Effector CD8-positive, alpha-beta T cell (primary cell): Measurements from ENCODE around the gene TREML4.

Source experiments
- DNase-seq: peaks from one replicate; lab custom pipeline; 2025; lab: John Stamatoyannopoulos, UW

The TREML4 gene

DNA sequence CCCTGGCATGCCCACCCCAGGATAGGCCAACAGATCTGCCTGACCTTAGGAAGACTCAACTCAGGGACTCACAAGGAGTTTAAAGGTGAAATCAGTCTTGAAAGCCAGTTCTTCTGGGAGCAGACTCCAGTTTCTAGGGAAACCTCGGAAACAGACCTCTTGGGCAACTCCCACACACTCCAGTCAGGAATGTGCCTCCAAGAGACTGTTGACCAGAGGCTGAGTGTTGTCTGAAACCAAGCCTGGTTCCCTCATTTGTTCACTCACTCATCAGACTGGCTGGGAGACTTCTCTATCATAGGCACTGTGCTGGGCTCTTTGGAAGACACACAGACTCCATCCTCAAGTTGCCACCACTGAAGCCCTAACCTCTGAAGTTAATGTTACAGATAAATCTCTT, 56.6 kb downstream of the TREML4 start:
- no peak for DNase-seq

DNA sequence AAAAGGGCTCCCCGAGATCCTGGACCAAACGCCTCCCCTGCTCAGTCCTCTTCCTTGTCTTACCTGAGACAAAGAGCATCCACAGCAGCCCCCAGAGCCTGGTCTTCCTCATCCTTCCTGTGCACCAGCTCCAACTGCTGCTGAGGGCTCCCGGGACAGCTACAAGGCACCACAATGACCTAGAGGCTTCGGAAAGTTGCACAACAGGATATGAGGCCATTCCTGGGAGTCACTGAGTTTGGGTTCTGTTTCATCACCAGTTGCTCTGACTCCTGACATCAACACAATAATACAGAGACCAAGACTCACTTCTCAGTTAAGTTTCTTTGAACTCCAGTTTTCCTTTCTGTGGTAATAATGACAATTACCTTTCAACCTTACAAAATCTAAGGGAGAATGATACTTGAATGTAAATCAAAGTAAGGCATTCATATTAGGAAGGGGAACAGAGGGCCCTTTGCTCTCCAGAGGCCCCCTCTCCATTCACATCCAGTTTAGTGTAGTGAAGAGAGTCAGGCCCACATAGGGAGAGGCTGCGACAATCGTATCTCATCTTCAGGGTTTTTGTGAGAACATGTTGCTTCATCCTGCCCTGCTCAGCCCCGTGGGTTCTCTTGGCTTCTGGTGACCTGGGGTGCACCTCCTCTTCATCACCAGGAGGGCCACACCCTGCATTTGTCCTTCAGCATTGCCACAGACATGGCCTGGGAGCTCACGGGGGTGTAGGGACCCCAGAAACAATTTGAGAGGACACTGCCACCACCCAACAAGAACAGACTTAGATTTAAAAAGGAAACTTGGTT, 58.6 kb downstream of the TREML4 start, which contains the start of gene TREM1:
TREM1 (minus strand) TSS at position 139 of the 803 bp plus-strand sequence; CDS start at position 112, 27 bp downstream.
- no peak for DNase-seq

DNA sequence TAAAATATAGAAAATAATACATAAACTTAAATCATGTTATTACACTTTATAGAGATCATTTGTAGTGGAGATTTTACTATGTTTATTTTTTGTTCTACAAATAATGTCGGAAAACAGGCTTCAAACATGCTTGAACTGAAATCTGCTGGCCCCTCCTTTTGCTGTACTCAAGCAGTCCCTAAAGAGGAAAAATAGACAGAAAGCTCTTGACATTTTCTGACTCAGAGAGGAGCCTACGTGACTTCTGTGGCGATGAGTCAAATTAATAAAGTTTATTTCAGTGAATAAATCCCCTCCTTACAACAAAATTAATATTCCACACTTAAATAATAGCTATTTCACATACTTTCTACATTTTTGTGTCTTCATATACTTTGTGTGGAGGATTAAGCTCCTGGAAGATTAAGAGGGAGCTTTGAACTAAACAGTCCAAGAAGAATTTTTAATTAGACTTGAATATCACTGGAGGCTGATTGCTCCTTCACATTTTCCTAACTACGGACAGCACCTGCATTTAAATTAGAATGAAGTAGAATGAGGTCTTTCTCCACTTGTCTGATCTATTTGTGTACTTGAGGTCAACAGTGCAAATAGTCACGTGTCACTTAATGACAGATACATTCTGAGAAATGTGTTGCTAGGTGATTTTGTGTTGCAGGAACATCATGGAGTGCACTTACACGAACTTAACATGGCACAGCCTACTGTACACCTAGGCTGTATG, 60.0 kb downstream of the TREML4 start:
- no peak for DNase-seq
